Measurements from ENCODE around the gene CFAP97D1.

- TF ChIP-seq CTCF (conservative IDR thresholded peaks at IDR 0.05; ENCODE audit: low read depth in 2 of 2) (no peak), POLR2AphosphoS5 (IDR thresholded peaks at IDR 0.05; ENCODE audit: low read depth) (no peak), EZH2phosphoT487 (IDR thresholded peaks at IDR 0.05; ENCODE audit: unreplicated experiment) (no peak), EZH2 (IDR thresholded peaks at IDR 0.05; ENCODE audit: low read depth, unreplicated experiment) (no peak), CREB1 (CRISPR knock-in tag; IDR thresholded peaks at IDR 0.05; ENCODE audit: low read depth) (no peak), ZNF331 (CRISPR knock-in tag; IDR thresholded peaks at IDR 0.05; ENCODE audit: low read depth) (no peak), STAT1 (IDR thresholded peaks at IDR 0.05; ENCODE audit: unreplicated experiment) (no peak), ZNF114 (CRISPR knock-in tag; IDR thresholded peaks at IDR 0.05) (no peak), NANOG (IDR thresholded peaks at IDR 0.05; ENCODE audit: borderline replicate concordance) (no peak), ETS1 (IDR thresholded peaks at IDR 0.05) (no peak)
- TF ChIP-seq, protein P1, sequence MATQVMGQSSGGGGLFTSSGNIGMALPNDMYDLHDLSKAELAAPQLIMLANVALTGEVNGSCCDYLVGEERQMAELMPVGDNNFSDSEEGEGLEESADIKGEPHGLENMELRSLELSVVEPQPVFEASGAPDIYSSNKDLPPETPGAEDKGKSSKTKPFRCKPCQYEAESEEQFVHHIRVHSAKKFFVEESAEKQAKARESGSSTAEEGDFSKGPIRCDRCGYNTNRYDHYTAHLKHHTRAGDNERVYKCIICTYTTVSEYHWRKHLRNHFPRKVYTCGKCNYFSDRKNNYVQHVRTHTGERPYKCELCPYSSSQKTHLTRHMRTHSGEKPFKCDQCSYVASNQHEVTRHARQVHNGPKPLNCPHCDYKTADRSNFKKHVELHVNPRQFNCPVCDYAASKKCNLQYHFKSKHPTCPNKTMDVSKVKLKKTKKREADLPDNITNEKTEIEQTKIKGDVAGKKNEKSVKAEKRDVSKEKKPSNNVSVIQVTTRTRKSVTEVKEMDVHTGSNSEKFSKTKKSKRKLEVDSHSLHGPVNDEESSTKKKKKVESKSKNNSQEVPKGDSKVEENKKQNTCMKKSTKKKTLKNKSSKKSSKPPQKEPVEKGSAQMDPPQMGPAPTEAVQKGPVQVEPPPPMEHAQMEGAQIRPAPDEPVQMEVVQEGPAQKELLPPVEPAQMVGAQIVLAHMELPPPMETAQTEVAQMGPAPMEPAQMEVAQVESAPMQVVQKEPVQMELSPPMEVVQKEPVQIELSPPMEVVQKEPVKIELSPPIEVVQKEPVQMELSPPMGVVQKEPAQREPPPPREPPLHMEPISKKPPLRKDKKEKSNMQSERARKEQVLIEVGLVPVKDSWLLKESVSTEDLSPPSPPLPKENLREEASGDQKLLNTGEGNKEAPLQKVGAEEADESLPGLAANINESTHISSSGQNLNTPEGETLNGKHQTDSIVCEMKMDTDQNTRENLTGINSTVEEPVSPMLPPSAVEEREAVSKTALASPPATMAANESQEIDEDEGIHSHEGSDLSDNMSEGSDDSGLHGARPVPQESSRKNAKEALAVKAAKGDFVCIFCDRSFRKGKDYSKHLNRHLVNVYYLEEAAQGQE (IDR thresholded peaks at IDR 0.05; ENCODE audit: unreplicated experiment), result no peak
Observed at GRCh38 chr17:43818966-43819365, 38.7 kb downstream of the CFAP97D1 start.

All from GM23338 (cell line).